ENCODE measurements around the gene PPP1R13B. TPM values are rescaled to one million over a fixed set of nuclear protein-coding genes. Genes with fewer than 3 reads are reported as not detected.
A peak's percentile ranks its signal among the peaks of the same experiment; 100 is the strongest.

PPP1R13B gene
- total RNA-seq, 1 donor from 2014 or later: 2.5 TPM

GRCh38 chr14:103894034-103894722 lies 46.8 kb upstream of the PPP1R13B start:
- peaks cover 3% of the 10 kb centered on the region for H3K27me3 Mint-ChIP-seq (ENCODE audit: insufficient read depth, low read depth)
- no peak overlapping the region for H3K4me2 ChIP-seq
- H3K27ac ChIP-seq: no peak overlapping the region
- H4K20me1 ChIP-seq (ENCODE audit: low read depth): no peaks in the 10 kb centered on the region
- H3K27ac Mint-ChIP-seq: peak overlapping the region; percentile 18
- no peaks in the 10 kb centered on the region for H3F3A ChIP-seq (ENCODE audit: low read depth)
- H3K4me1 Mint-ChIP-seq: peaks cover 3% of the 10 kb centered on the region
- no peaks in the 10 kb centered on the region for H3K36me3 ChIP-seq
- H3K9me3 ChIP-seq (ENCODE audit: low read depth): no peaks in the 10 kb centered on the region
- H2AFZ ChIP-seq (replicated peaks): no peak overlapping the region
- H3K9me3 Mint-ChIP-seq: peaks cover 4% of the 10 kb centered on the region
- H3K4me3 Mint-ChIP-seq: no peak overlapping the region
- TF ChIP-seq EZH2phosphoT487 (IDR thresholded peaks at IDR 0.05): no peak
- no peak for TF ChIP-seq EZH2 (IDR thresholded peaks at IDR 0.05)
- TF ChIP-seq CTCF (IDR thresholded peaks at IDR 0.05): no peak
- H3K9ac ChIP-seq: no peak overlapping the region
- H3K4me1 ChIP-seq: no peaks in the 10 kb centered on the region
- no peak overlapping the region for H3K4me3 ChIP-seq
- no peaks in the 10 kb centered on the region for H3K79me2 ChIP-seq (ENCODE audit: low read depth)
- no peaks in the 10 kb centered on the region for H3K27me3 ChIP-seq
- H3K36me3 Mint-ChIP-seq: no peaks in the 10 kb centered on the region
- no peak for DNase-seq (ENCODE audit: low spot score)

GRCh38 chr14:103892247-103892646 lies 44.9 kb upstream of the PPP1R13B start:
- Histone ChIP-seq H3K27me3 (no peaks in the 10 kb centered on the region), H3K79me2 (ENCODE audit: low read depth) (no peaks in the 10 kb centered on the region), H3F3A (ENCODE audit: low read depth) (no peaks in the 10 kb centered on the region), H3K9me3 (ENCODE audit: low read depth) (no peaks in the 10 kb centered on the region), H3K36me3 (no peaks in the 10 kb centered on the region), H3K4me1 (no peaks in the 10 kb centered on the region), H3K4me2 (no peak overlapping the region), H4K20me1 (ENCODE audit: low read depth) (no peaks in the 10 kb centered on the region), H2AFZ (replicated peaks) (no peak overlapping the region), H3K27ac (no peak overlapping the region), H3K9ac (no peak overlapping the region), H3K4me3 (no peak overlapping the region)
- H3K36me3 Mint-ChIP-seq: no peaks in the 10 kb centered on the region
- H3K27me3 Mint-ChIP-seq (ENCODE audit: insufficient read depth, low read depth): no peaks in the 10 kb centered on the region
- TF ChIP-seq EZH2phosphoT487 (IDR thresholded peaks at IDR 0.05) (no peak), EZH2 (IDR thresholded peaks at IDR 0.05) (no peak), CTCF (IDR thresholded peaks at IDR 0.05) (no peak)
- no peak overlapping the region for H3K4me3 Mint-ChIP-seq
- DNase-seq (ENCODE audit: low spot score): no peak
- peaks cover 3% of the 10 kb centered on the region for H3K4me1 Mint-ChIP-seq
- no peak overlapping the region for H3K27ac Mint-ChIP-seq
- peaks cover 4% of the 10 kb centered on the region for H3K9me3 Mint-ChIP-seq

GRCh38 chr14:103891667-103892215 lies 44.4 kb upstream of the PPP1R13B start:
- Histone ChIP-seq H3K9me3 (ENCODE audit: low read depth) (no peaks in the 10 kb centered on the region), H3K4me2 (no peak overlapping the region), H3K27me3 (no peaks in the 10 kb centered on the region), H3K9ac (no peak overlapping the region), H3K79me2 (ENCODE audit: low read depth) (no peaks in the 10 kb centered on the region), H3K27ac (no peak overlapping the region), H3F3A (ENCODE audit: low read depth) (no peaks in the 10 kb centered on the region), H2AFZ (replicated peaks) (no peak overlapping the region), H3K4me1 (no peaks in the 10 kb centered on the region), H3K4me3 (no peak overlapping the region), H4K20me1 (ENCODE audit: low read depth) (no peaks in the 10 kb centered on the region), H3K36me3 (no peaks in the 10 kb centered on the region)
- no peaks in the 10 kb centered on the region for H3K27me3 Mint-ChIP-seq (ENCODE audit: insufficient read depth, low read depth)
- H3K36me3 Mint-ChIP-seq: no peaks in the 10 kb centered on the region
- H3K4me3 Mint-ChIP-seq: no peak overlapping the region
- peaks cover 4% of the 10 kb centered on the region for H3K9me3 Mint-ChIP-seq
- DNase-seq (ENCODE audit: low spot score): no peak
- H3K4me1 Mint-ChIP-seq: peaks cover 4% of the 10 kb centered on the region
- H3K27ac Mint-ChIP-seq: no peak overlapping the region
- TF ChIP-seq EZH2 (IDR thresholded peaks at IDR 0.05): no peak
- TF ChIP-seq CTCF (IDR thresholded peaks at IDR 0.05): no peak
